ELF-1 (cell line): ENCODE results near the gene SCNN1G.
"Not testable (repeated sequence)": the region's sequence is repeated elsewhere in the genome, so short reads cannot be mapped to it uniquely, and the experiment has no call there.

Experiments
- DNase-seq: peaks from one replicate; pipeline ENCODE4 v3.0.0-alpha.2; 2016; ENCODE audit warnings: low read depth, low spot score

SCNN1G gene

GRCh38 chr16:23252310-23252709, 69.8 kb downstream of the SCNN1G start:
- DNase-seq: no peak

- DNase-seq: not testable (repeated sequence)
These were observed 71.1 kb downstream of the SCNN1G start for GRCh38 chr16:23253650-23254049.

GRCh38 chr16:23254338-23254737, 71.8 kb downstream of the SCNN1G start:
- DNase-seq: peak; percentile 27

GRCh38 chr16:23255000-23255399, 72.5 kb downstream of the SCNN1G start:
- no peak for DNase-seq

- DNase-seq: no peak
These were observed 73.9 kb downstream of the SCNN1G start for GRCh38 chr16:23256440-23256839.

- peak; percentile 85 for DNase-seq
These were observed 75.1 kb downstream of the SCNN1G start for GRCh38 chr16:23257682-23258081.

- no peak for DNase-seq
These were observed 76.3 kb downstream of the SCNN1G start for GRCh38 chr16:23258919-23259237.
